GM21526 (cell line): ENCODE measurements around the gene POLR2E.

Source experiments
- ATAC-seq: cut with Tn5 transposase; IDR thresholded peaks from one replicate; pipeline ENCODE4 v1.9.1; 2021; ENCODE audit warnings: moderate library complexity; ENCODE audit not compliant: unreplicated experiment, low FRiP score

POLR2E gene

GRCh38 chr19:1066748-1067340, 28.3 kb downstream of the POLR2E start, which contains the start of gene ARHGAP45:
Gene ARHGAP45, plus strand, starts transcription at chr19:1067167. Its CDS starts 239 bp downstream, at chr19:1067406.
- no peak for ATAC-seq

GRCh38 chr19:1066251-1066747, 28.9 kb downstream of the POLR2E start:
- ATAC-seq: no peak

- no peak for ATAC-seq
Observed at GRCh38 chr19:1065606-1066109, 29.5 kb downstream of the POLR2E start.

DNA sequence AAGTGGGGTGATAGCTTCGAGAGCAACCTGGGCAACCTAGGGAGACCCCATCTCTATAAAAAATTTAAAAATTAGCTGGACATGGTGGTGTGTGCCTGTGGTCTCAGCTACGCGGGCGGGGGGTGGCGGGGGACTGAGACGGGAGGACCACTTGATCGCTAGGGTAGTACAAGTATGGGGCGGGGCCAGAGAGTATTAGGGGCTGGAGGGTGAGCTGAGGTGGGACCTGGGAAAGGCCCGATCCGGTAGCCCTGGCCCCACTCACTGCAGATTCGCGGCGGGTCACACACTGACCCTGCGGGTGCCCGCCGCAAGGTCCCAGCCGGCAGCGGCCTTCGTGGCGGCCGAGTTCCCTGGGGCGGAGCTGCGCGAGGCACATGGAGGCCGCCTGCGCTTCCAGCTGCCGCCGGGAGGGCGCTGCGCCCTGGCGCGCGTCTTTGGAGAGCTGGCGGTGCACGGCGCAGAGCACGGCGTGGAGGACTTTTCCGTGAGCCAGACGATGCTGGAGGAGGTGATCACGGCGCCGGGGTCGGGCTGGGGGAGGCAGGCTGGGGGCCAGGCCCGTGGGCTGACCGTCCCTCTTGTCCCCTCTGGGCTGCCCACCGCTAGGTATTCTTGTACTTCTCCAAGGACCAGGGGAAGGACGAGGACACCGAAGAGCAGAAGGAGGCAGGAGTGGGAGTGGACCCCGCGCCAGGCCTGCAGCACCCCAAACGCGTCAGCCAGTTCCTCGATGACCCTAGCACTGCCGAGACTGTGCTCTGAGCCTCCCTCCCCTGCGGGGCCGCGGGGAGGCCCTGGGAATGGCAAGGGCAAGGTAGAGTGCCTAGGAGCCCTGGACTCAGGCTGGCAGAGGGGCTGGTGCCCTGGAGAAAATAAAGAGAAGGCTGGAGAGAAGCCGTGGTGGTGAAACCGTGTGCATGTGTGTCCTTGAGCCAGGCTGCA, 30.2 kb downstream of the POLR2E start:
- no peak for ATAC-seq

DNA sequence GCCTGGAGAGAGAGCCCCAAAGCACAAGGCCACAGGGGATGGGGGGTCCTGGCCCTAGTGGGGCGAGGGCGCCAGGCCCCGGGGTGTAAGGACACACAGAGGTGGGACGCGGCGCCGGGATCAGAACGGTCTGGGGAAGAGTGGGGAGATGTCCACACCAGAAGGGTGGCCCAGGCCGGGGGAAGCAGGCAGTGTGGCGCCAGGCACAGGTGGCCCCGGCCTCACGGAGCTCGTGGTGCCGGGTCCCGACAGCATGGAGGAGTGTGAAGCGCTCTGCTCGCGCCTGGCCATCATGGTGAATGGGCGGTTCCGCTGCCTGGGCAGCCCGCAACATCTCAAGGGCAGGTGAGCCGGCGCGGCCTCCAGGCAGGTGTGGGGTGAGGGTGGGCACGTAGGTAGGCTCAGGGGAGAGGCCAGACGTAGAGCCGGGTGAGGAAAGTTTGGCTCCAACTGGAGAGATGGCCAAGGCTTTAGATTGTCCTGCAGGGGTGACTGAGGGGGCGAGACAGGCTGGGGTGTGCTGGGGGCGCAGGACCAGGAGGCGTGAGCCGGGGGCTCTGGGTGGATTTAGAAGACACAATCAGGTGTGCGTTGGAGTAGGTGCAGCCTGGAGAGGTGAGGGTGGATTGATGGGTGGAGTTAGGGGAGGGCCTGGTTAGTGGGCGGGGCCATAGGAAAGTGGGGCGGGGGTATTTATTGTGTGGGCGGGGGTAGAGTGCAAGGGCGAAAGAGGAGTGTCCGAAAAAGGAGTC, 31.1 kb downstream of the POLR2E start:
- no peak for ATAC-seq

GRCh38 chr19:1063030-1063908, 31.9 kb downstream of the POLR2E start:
- ATAC-seq: no peak

DNA sequence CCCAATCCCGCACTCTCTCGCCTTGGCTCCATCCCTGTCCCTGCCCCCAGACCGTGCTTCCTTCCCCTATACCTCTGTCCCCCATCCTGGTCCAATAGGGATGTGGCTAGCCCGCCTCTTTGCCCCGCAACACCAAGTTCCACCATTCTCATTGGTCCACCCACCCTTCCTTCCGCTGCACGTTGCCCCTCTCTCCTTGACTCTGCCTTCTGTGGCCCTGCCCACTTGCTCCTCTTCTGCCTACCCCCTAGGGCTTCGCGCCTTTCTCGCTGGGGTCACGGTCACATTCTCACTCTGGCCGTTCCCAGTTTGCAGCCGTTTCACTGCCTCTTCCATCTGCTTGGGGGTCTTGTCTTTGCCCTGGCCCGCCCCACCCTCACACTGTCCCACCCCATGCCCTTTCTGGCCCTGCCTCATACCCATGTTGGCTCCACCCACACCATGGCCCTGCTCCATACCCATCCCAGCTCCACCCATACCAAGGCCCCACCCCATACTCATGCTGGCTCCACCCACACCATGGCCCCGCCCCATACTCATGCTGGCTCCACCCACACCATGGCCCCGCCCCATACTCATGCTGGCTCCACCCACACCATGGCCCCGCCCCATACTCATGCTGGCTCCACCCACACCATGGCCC, 32.7 kb downstream of the POLR2E start:
- no peak for ATAC-seq

DNA sequence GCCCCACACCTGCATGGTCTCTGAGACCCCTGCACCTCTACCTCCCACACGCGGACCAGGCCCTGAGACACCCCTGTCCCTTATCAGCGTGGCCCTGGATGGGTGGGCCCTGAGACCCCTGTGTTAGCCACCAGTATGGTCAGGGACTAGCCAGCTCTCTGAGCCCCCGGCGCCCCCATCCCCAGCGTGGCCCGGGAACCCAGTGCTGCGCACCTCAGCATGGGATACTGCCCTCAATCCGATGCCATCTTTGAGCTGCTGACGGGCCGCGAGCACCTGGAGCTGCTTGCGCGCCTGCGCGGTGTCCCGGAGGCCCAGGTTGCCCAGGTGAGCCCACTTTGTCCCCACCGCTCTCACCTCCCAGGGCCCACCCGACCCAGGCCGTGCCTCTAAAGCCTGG, 33.2 kb downstream of the POLR2E start:
- no peak for ATAC-seq

DNA sequence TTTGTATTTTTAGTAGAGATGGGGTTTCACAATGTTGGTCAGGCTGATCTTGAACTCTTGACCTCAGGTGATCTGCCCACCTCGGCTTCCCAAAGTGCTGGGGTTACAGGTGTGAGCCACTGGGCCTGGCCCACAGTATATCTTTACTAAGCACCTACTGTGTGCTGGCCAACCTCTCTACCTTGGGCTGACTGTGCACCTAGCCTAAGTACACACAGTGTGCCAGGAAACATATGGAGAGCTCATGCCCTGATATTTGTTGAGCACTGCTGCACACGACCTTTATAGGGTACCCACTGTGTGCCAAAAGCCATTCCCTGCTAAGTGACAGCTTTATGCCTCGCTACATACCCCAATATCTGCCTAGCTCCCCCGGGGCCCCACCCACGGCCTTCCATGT, 34.5 kb downstream of the POLR2E start:
- no peak for ATAC-seq

DNA sequence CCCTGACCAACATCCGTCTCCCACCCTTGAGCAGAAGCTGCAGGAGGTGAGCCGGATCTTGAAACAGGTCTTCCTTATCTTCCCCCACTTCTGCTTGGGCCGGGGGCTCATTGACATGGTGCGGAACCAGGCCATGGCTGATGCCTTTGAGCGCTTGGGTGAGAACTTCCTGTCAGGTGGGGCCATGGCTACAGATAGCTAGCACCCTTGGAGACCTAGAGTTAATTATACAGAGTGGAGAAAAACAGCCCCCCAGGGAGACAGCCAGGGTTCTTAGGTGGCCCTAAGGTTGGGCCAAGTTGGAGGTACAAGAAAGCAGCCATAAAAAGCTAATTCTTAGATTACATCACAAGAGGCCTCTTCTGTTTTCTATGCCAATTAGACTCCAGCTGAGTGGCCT, 37.1 kb downstream of the POLR2E start:
- no peak for ATAC-seq

DNA sequence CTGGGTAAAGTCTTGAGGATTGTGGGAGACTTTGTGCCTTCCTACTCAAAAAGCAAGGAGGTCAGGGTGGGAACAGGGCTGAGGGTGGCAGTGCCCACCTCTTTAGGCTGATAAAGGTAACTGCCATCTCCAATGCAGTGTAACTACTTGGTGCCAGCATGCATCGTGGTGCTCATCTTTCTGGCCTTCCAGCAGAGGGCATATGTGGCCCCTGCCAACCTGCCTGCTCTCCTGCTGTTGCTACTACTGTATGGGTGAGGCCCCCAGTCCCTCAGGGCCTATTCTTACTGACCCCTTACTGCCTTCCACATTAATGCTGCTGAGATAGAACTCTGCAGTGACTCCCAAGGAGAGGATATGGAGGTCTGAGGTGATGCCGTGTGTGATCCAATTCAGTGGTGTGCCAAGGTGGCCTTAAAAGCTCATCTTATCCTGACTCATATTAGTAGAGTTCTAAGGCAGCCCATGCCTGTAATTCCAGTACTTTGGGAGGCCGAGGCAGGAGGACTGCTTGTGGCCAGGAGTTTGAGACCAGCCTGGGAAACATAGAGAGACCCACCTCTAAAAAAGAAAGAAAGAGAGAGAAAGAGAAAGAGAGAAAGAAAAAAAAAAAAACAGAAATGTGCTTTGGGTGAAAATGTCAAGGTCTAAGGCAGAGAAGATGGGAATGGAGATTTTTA, 37.9 kb downstream of the POLR2E start:
- no peak for ATAC-seq

- ATAC-seq: no peak
Observed at GRCh38 chr19:1055886-1056620, 39.1 kb downstream of the POLR2E start.

DNA sequence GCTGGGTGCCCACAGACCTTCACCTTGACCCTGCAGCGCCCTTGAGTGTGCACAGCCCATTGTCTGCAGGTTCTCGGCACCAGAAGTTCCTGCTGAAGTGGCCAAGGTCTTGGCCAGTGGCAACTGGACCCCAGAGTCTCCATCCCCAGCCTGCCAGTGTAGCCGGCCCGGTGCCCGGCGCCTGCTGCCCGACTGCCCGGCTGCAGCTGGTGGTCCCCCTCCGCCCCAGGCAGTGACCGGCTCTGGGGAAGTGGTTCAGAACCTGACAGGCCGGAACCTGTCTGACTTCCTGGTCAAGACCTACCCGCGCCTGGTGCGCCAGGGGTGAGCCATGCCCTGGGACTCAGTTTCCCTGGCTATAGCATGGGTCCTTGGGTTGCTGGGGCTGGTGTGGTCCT, 40.1 kb downstream of the POLR2E start:
- ATAC-seq: no peak

DNA sequence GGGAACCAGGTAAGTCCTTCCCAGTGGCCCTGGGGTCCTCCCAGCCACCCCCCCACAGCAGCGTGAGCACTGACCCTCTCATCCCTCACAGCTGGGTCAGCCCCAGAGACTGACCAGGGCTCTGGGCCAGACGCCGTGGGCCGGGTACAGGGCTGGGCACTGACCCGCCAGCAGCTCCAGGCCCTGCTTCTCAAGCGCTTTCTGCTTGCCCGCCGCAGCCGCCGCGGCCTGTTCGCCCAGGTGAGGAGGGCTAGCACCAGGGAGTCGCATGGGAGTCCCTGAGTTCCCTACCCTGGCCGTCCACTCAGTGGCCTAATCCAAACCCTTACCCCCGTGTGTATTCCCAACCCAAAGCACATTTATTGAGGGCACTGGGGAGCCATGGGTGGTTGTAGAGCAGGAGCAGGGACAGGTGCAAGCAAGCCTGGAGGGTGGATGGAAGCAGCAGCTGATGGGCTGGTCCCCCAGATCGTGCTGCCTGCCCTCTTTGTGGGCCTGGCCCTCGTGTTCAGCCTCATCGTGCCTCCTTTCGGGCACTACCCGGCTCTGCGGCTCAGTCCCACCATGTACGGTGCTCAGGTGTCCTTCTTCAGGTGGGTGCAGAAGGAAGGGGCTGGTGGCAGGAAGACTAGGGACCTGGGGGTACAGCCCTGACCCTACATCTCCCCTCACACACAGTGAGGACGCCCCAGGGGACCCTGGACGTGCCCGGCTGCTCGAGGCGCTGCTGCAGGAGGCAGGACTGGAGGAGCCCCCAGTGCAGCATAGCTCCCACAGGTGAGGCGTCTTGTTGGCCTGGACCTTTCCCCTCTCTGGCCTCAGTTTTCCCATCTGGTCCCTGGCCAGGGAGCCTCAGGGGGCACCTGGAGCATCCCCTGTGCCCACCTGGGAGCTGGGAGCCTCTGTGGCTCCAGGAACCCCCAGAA, 40.8 kb downstream of the POLR2E start:
- no peak for ATAC-seq

GRCh38 chr19:1053176-1054101, 41.7 kb downstream of the POLR2E start:
- ATAC-seq: no peak

DNA sequence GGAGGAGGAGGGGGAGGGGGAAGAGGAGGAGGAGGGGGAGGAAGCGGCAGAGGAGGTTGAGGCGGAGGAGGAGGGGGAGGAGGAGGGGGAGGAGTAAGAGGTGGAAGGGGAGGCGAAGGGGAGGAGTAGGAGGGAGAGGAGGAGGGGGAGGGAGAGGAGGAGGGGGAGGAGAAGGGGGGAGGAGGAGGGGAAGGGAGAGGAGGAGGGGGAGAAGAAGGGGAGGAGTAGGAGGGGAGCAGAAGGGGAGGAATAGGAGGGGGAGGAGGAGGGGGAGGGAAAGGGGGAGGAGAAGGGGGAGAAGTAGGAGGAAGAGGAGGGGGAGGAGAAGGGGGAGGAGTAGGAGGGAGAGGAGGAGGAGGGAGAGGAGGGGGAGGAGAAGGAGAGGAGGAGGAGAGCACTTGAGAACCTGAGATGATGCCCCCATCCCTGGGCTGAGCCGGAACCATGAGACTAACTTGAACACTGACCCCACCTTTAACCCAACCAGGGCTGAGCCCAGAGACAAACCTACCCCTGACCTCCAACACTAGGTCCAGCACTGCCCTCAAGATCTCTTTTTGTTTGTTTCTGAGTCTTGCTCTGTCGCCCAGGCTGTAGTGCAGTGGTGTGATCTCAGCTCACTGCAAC, 42.7 kb downstream of the POLR2E start:
- no peak for ATAC-seq
